ENCODE data around the gene TGFBR3. TPM values are rescaled to one million over a fixed set of nuclear protein-coding genes. Genes with fewer than 3 reads are reported as not detected.

The TGFBR3 gene
- total and polyA plus RNA-seq, 8 donors, result 21.7 to 54.6 (median 45.1) TPM

DNA sequence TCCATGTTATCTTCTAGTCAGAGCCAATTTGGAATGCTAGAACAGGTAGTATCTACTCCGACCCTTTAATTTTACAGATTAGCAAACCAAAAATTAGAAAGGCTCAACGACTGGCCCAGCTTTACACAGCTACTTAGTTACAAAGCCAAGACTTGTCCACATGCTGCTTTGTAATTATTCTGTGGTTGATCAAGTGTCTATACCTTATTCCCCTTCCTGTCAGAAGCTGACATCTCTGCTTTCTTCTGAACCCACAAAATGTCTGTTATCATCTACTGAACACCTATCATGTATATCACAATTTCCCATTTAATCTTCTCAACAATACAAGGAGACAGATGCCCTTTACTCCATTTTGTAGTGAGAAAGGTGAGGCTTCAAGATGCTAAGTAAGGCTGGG lies 15.6 kb downstream of the TGFBR3 start:
- Histone ChIP-seq H3K36me3 (no peaks in the 10 kb centered on the region), H3K4me1 (no peaks in the 10 kb centered on the region), H3K27ac (no peak overlapping the region), H3K27me3 (no peaks in the 10 kb centered on the region), H3K4me3 (no peak overlapping the region), H3K9me3 (no peaks in the 10 kb centered on the region)
- TF ChIP-seq CTCF (IDR thresholded peaks at IDR 0.05), result no peak
- ATAC-seq (no peak), DNase-seq (no peak)
- intact Hi-C loops (cut with DNase I), result no loop called here

DNA sequence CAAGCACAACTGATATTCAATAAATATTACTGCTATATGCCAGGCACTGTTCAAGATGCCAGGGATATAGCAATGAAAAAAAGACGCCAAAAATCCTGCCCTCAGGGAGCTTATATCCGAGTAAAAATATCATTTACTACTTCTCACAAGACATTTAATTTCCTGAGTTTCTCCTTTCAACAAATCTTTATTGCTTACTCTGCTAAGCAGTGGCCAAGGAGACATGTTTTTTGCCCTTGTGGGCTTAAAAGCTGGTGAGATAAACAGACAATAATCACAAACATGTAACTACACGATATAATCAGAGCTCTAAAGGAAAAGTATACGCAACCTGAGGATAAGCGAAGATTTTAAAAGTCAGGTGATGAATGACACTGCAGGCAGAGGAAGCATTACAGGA lies 19.5 kb downstream of the TGFBR3 start:
- Histone ChIP-seq H3K27me3 (no peaks in the 10 kb centered on the region), H3K4me1 (no peaks in the 10 kb centered on the region), H3K4me3 (no peak overlapping the region), H3K9me3 (no peaks in the 10 kb centered on the region), H3K27ac (no peak overlapping the region), H3K36me3 (no peaks in the 10 kb centered on the region)
- TF ChIP-seq CTCF (IDR thresholded peaks at IDR 0.05), result no peak
- intact Hi-C loops (cut with DNase I), result no loop called here
- ATAC-seq (no peak), DNase-seq (no peak)

DNA sequence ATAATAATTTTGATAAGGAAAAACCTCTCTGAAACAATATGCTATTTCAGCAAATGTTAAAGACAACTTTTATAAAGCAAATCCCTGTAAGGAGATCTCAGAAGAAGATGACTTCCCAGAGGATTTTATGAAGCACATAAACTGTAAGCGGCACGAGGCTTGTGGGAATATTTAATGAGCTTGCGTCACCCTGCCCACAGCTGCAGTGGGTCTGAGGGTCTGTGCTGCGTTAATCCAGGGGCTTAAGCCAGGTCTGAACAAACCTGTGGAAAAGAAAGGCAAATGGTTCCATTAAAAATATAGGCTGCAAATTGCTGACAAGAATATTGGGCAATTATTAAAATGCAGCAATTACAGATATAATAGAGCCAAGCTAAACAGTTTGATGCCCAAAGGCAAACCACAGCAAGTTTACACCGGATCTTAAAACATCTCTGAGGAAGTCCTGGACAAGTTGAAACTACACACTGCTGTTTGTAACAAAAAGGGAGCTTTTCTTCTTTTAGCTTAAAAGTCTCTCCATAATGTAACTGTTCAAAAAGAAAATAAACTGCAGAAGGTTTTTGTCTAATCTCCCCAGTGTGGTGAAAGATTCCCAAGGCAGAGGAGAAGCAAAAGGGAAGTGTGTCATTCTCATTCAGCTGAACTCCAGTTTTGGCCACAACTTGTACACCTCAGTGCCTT lies 21.8 kb downstream of the TGFBR3 start:
- Histone ChIP-seq H3K27me3 (no peaks in the 10 kb centered on the region), H3K36me3 (no peaks in the 10 kb centered on the region), H3K9me3 (no peaks in the 10 kb centered on the region), H3K4me3 (no peak overlapping the region), H3K4me1 (no peaks in the 10 kb centered on the region), H3K27ac (no peak overlapping the region)
- DNase-seq (no peak), ATAC-seq (no peak)
- no peak for TF ChIP-seq CTCF (IDR thresholded peaks at IDR 0.05)
- intact Hi-C loops (cut with DNase I), result no loop called here

DNA sequence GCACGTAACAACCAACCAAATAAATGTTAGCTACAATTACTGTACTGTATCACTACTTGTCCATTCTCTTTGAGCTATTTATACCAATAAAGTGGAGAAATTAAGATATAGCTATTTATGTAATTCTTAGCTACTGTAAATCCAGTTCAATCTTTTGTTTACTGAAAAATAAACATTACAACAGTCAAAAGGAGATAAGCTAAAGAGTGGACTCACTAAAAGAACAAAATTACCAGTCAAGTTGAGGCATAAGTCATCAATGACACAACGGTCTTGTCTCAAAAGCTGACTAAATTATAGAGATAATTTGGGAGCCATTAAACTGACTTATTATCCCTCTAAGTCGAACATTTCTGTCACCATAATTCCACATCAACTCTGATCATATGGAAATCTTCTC lies 22.5 kb downstream of the TGFBR3 start:
- intact Hi-C loops (cut with DNase I), result no loop called here
- Histone ChIP-seq H3K27me3 (no peaks in the 10 kb centered on the region), H3K36me3 (no peaks in the 10 kb centered on the region), H3K4me3 (no peak overlapping the region), H3K9me3 (no peaks in the 10 kb centered on the region), H3K4me1 (no peaks in the 10 kb centered on the region), H3K27ac (no peak overlapping the region)
- no peak for ATAC-seq
- no peak for TF ChIP-seq CTCF (IDR thresholded peaks at IDR 0.05)
- no peak for DNase-seq

- no peak for TF ChIP-seq CTCF (IDR thresholded peaks at IDR 0.05)
- no peak overlapping the region for H3K4me3 ChIP-seq
- intact Hi-C loops (cut with DNase I), result no loop called here
- H3K27me3 ChIP-seq, result no peaks in the 10 kb centered on the region
- H3K9me3 ChIP-seq, result no peaks in the 10 kb centered on the region
- no peak for ATAC-seq
- no peak for DNase-seq
- no peak overlapping the region for H3K27ac ChIP-seq
- H3K36me3 ChIP-seq, result no peaks in the 10 kb centered on the region
- no peaks in the 10 kb centered on the region for H3K4me1 ChIP-seq
Observed at GRCh38 chr1:91862120-91862519, 23.8 kb downstream of the TGFBR3 start.

Measured in left lung (tissue), 10 donors.